Glomerular endothelial cell (primary cell): ENCODE measurements around the gene SCTR. TPM values are rescaled to one million over a fixed set of nuclear protein-coding genes. Genes with fewer than 3 reads are reported as not detected.

Experiments used
- DNase-seq: peaks from one replicate; pipeline ENCODE4 v3.0.0-alpha.2; 2011; ENCODE audit warnings: low read depth, low spot score; ENCODE audit errors: extremely low read depth
- total RNA-seq: library from RNA; depleted of rRNA; stranded (reverse); fragments of >200 nt; gene quantifications from 2 replicates; pipeline ENCODE4 v1.2.3, GENCODE V29; 2015

Gene SCTR
- total RNA-seq, 1 donor from 2014 or later, result not detected

DNA sequence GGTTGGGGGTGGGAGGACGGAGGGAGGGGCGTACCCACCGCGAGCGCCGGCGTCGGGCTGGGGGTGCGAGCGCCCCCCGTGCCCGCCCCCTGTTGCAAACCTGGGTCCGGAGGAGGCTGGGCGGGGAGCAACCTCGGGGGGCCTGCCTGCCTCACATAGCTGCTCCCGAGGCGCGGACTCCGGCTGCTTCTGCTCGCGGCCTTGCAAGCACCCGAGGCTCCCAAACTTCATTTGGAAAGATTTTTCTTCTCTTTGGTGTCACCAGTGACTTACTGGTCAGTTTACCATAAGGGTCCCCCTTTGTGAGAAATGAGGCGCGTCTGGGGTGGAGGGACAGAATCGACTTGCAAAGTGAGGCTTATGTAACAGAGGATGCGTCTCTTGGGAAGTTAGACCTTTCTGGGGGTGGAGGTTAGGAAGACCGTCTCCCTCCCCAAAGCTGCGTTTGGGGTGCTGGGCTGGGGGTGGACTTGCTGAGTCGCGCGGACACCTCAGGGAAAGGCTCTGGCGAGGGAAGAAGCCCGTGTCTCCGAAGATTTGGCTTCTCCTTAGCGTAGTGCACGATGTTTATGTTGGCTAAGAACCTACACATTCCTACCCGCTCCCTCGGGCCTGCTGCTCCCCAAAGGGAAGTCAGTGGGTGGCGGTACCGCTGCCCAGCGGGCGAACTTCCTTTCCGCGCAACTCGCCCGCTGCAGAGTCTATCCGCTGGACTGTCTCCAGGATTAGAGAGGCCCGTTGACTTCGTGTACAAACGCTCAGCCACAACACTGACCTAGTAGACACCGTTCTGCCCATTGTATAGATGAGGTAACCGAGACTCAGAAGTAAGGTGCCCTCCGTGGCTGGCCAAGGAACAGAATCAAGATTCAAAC, 92.1 kb downstream of the SCTR start:
- no peak for DNase-seq

DNA sequence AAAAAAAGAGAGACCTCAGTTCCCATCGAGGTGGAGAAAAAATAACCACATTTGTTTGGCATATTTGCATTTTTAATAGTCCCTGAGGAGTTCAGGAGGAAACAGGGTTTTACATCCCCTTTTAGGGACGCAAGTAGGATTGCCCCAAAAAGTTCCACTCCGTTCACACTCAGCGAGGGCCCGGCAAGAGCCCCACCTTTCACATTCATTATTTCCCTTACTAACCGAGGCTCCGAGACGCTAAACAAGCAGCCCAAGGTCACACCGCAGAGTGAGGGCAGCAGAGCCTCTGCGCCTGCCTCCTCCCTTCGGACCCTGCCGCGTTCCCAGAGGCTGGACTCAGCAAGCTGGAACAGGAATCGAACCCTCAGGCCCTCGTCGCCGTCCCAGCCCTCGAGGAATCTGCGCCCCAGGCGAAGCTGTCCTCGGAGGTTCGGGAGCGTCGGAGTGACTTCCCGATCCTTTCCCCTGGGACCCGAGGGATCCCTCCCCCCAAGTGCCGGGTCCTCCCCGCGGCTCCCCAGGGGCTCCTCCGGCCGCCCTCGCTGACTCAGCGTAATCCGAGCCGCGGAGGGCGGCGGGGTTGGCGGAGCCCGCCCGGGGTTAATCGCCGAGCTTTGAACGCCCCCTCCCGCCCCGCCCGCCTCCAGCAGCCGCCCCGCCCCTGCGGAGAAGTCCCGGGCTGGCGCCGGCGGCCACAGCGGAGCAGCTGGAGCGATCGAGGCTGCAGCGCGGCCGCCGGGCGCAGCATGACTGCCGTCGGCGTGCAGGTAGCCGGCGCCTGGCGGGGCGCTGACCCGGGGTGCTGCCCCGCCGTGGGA, 92.9 kb downstream of the SCTR start, which contains the start of gene TMEM37:
Gene TMEM37 (plus strand): TSS at position 700 of the 821 bp plus-strand sequence. CDS start 50 bp downstream, at position 750.
- no peak for DNase-seq

DNA sequence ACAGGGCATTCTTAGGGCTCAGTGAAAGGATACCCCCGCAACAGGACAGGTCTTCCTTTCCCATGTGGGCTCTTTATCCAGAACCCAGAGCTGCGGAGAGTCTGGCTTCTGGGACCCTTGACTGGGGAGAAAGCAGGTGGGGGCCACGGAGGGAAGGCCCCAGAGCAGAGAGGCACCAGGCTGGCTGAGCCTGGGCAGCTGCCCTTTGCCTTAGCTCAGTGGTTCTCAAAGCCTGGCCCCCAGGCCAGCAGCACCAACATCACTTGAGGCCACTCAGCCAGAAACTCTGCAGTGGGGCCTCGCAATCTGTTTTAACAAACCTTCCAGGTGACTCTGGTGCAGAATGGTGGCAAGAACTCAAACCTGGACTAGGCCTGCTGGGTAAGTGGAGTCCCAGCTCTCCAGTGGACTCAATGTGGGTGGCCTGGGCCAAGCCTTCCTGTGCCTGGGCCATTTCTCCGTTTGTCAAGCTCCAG, 94.2 kb downstream of the SCTR start:
- no peak for DNase-seq

GRCh38 chr2:119429225-119429981, 94.9 kb downstream of the SCTR start:
- DNase-seq, result no peak

- DNase-seq, result no peak
Measured at GRCh38 chr2:119428488-119429224, 95.6 kb downstream of the SCTR start.

DNA sequence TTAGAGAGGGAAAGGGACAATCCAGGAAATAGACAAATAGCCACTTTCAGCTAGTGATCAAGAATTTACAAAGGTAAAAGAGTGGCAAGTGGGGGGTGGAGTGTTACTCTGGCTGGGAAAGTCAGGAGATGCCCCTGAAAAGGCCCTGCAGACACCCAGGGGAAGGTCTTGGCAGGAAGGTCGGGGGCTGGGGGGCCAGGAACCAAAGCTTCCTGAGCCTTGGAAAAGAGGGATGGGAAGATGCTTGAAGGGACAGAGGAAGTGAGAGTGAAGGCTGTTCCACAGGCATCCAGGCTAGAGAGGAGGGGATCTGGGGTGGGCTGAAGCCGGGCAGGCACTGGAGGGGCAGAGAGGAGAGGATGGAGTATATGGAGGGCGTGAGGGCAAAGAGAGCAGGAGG, 96.5 kb downstream of the SCTR start:
- DNase-seq, result no peak

GRCh38 chr2:119426801-119427395, 97.4 kb downstream of the SCTR start:
- DNase-seq, result no peak

GRCh38 chr2:119426396-119426675, 97.9 kb downstream of the SCTR start:
- no peak for DNase-seq

GRCh38 chr2:119425620-119426395, 98.5 kb downstream of the SCTR start:
- DNase-seq, result no peak

DNA sequence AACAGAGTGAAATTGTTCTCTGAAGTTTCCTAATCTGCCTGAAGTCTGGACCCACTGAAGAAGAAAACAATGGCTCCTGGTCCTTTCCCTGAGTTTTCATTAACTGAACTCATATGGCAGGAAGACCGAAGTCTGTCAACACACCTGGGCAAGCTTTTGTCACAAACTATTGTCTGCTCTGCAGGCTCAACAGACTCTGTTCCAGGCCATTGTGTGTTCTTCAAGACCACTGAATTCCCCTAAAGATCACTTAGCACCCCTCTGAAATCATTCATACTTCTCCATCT, 99.2 kb downstream of the SCTR start:
- no peak for DNase-seq

GRCh38 chr2:119424284-119425118, 99.8 kb downstream of the SCTR start:
- DNase-seq, result no peak

GRCh38 chr2:119423811-119424210, 100.5 kb downstream of the SCTR start:
- DNase-seq, result no peak

DNA sequence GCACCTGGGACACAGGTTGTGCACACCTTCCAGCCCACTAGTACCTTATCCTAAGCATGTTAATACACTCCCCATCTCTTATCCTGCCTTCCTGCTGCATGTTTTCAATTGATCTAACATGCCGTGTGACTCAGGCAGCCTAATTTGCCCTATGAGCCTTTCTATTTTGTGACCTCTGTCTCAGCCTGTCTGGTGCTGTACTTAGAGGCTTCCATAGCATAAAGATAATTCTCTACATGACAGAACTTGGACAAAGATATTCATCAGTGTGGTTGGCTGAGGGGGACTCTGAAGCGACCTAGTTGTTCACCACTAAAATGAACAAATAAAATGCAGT, 101.2 kb downstream of the SCTR start:
- no peak for DNase-seq

DNA sequence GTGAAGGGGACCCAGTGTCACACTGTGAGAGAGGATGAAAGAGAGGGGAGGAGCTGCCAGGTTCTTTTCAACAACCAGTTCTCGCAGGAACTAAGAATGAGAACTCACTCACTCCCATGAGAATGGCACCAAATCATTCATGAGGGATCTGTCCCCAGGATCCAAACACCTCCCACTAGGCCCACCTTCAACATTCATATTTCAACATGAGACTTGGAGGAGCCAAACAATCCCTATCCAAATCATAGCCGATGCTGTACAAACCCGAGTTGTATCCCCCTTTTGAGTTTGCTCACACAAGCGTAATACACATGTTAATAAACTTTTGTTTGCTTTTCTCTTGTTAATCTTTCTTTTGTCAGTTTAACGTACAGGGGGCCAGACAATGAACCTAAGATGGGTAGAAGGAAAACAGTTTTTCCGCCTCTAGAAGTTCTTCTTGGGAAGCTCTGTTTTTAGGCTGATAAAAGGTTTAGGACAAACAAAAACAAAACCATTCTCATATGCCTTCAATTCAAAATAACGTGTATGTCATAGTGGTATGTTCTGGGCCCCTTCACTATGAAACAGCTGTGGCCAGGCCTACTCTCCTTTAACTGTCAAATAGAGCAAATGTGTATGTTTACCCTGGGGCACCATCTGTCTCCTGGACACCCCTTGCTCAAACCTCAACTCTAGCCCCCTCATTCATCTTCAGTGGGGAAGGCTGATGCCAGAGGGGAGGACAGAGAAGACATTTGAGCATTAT, 101.7 kb downstream of the SCTR start:
- DNase-seq, result no peak

DNA sequence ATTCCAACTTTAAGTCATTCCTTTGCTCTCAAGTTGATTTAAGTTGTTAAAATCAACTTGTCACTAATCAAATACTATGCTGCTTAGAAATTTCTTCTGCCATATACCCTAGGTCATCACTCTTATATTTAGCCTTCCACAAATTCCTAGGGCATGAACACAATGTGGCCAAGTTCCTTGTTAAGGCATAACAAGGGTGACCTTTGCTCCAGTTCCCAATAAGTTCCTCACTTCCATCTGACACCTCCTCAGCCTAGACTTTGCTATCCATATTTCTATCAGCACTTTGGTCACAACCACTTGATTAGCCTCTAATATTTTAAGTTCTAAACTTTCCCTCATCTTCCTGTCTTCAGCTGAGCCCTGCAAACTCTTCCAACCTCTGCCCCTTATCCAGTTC, 102.5 kb downstream of the SCTR start:
- no peak for DNase-seq

DNA sequence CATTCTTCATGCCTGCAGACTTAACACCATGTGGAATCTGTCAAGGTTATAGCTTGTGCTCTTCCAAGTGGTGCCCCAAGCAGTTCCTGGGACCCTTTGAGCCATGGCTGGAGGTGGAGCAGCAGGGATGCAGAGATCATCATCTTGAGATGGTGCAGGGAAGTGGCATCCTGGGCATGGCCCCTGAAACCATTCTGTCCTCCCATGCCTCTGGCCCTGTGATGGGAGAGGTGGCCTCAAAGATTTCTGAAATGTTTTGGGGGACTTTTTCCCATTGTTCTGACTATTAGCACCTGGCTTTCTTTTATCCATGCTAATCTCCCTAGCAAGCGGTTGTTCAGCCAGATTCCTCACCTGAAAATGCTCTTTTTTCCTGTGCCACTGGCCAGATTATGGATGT, 103.0 kb downstream of the SCTR start:
- no peak for DNase-seq

GRCh38 chr2:119419803-119420508, 104.3 kb downstream of the SCTR start:
- DNase-seq, result no peak
